ENCODE data around the gene SERPINA6.
"Not testable (repeated sequence)": the region's sequence is repeated elsewhere in the genome, so short reads cannot be mapped to it uniquely, and the experiment has no call there.

The SERPINA6 gene

GRCh38 chr14:94320243-94320642 is 2.9 kb downstream of the SERPINA6 start:
- no peak for DNase-seq

GRCh38 chr14:94317259-94317658 is 5.9 kb downstream of the SERPINA6 start:
- DNase-seq: no peak

GRCh38 chr14:94316692-94317091 is 6.4 kb downstream of the SERPINA6 start:
- DNase-seq: no peak

GRCh38 chr14:94314890-94315289 is 8.2 kb downstream of the SERPINA6 start:
- no peak for DNase-seq

GRCh38 chr14:94313991-94314655 is 9.0 kb downstream of the SERPINA6 start:
- no peak for DNase-seq

GRCh38 chr14:94312481-94313246 is 10.5 kb downstream of the SERPINA6 start:
- DNase-seq: no peak

GRCh38 chr14:94310248-94310647 is 12.9 kb downstream of the SERPINA6 start:
- DNase-seq: no peak

- no peak for DNase-seq
Observed at GRCh38 chr14:94309721-94310120, 13.4 kb downstream of the SERPINA6 start.

GRCh38 chr14:94307410-94307992 is 15.6 kb downstream of the SERPINA6 start:
- DNase-seq: no peak

GRCh38 chr14:94306047-94306978 is 16.8 kb downstream of the SERPINA6 start:
- no peak for DNase-seq

- no peak for DNase-seq
Observed at GRCh38 chr14:94305620-94306019, 17.5 kb downstream of the SERPINA6 start.

GRCh38 chr14:94304243-94304642 is 18.9 kb downstream of the SERPINA6 start:
- no peak for DNase-seq

- no peak for DNase-seq
Observed at GRCh38 chr14:94303111-94303510, 20.0 kb downstream of the SERPINA6 start.

- DNase-seq: no peak
Observed at GRCh38 chr14:94298130-94298529, 25.0 kb downstream of the SERPINA6 start.

GRCh38 chr14:94296181-94296545 is 27.0 kb downstream of the SERPINA6 start:
- not testable (repeated sequence) for DNase-seq

GRCh38 chr14:94295360-94296180 is 27.6 kb downstream of the SERPINA6 start:
- DNase-seq: no peak

- DNase-seq: no peak
Observed at GRCh38 chr14:94293578-94293924, 29.6 kb downstream of the SERPINA6 start.

- DNase-seq: no peak
Observed at GRCh38 chr14:94292872-94293577, 30.1 kb downstream of the SERPINA6 start, which contains the start of gene SERPINA10. SERPINA10 (minus strand) TSS chr14:94293268; CDS start chr14:94290593, 2,675 bp downstream.

- no peak for DNase-seq
Observed at GRCh38 chr14:94292526-94292871, 30.6 kb downstream of the SERPINA6 start.

- no peak for DNase-seq
Observed at GRCh38 chr14:94291906-94292525, 31.1 kb downstream of the SERPINA6 start.

All from DMS79 treated with DMSO at 0.1 percent for 48 hours (cell line).